Sigmoid colon (tissue), 4 donors: ENCODE results near the gene HOXA6.

Source experiments
- EP300 ChIP-seq, 4 donors: sonication (generic); formaldehyde crosslinking; IDR thresholded peaks; one replicate each; pipeline ENCODE4 v1.6.1; 2017; ENCODE audit warnings: antibody characterized with exemption in 4 of 4
- TF ChIP-seq, protein P1 (sequence below), 4 experiments: fragments of 450-650 bp in 3 of 4; fragments of 200-600 bp in 1 of 4; IDR thresholded peaks; one replicate each; pipeline ENCODE4 v1.5.1; 2016 to 2019; ENCODE audit warnings: antibody characterized with exemption in 4 of 4, mild to moderate bottlenecking in 3 of 4, moderate library complexity in 2 of 4

DNA sequence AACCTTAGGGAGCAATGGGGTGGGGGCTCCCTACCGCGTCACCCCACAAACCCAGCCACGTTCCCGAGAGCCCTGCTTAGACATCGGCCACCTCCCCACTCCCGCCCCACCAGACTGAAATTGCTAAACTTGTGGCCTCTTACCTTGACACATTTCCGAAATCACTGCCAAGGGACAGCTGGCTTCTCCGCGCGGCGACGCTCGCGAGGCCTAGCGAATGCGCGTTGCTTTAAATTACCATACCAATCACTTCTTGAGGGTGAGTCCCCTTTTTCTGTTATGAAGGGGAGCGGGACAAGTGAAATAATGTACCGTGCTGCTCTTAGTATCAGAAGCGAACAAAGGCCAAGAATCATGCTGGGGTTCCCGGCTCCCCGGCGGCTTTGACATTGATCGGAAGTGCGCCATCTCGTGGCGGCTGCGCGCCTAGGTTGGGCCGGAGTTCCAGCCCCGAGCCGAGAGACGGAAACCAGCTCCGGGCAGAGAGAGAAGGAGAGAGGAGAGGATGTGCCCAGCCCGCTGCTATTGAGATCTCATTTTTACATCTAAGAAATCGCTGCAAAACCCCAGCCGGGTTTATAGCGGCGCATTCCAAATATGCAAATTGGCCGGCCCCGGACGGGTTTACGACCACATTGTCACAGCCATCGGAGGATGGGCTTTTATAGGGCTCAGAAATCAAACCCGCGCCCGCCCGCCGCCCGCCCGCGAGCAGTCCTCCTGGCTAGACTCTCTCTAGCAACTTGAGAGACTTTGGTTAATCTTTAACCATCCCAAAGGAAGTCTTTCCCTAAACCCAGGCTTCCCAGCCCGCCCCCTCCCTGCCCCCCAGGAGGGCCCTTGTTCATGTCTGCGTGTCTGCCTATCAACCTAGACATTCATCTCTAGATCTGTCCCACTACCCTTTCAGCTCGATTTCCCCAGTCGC is 32.2 kb upstream of the HOXA6 start:
- TF ChIP-seq, protein P1, sequence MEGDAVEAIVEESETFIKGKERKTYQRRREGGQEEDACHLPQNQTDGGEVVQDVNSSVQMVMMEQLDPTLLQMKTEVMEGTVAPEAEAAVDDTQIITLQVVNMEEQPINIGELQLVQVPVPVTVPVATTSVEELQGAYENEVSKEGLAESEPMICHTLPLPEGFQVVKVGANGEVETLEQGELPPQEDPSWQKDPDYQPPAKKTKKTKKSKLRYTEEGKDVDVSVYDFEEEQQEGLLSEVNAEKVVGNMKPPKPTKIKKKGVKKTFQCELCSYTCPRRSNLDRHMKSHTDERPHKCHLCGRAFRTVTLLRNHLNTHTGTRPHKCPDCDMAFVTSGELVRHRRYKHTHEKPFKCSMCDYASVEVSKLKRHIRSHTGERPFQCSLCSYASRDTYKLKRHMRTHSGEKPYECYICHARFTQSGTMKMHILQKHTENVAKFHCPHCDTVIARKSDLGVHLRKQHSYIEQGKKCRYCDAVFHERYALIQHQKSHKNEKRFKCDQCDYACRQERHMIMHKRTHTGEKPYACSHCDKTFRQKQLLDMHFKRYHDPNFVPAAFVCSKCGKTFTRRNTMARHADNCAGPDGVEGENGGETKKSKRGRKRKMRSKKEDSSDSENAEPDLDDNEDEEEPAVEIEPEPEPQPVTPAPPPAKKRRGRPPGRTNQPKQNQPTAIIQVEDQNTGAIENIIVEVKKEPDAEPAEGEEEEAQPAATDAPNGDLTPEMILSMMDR (IDR thresholded peaks at IDR 0.05), result peak in 3 of 4 experiments; percentile 89 to 96 (median 92)
- no peak for TF ChIP-seq EP300 (IDR thresholded peaks at IDR 0.05)
